CD4-positive, alpha-beta T cell (primary cell): ENCODE results near the gene POLR2L. TPM values are rescaled to one million over a fixed set of nuclear protein-coding genes. Genes with fewer than 3 reads are reported as not detected.

Experiments
- ATAC-seq: fragments of 200-7000 bp; cut with Tn5 transposase; one replicate; pipeline ENCODE4 v1.10.0; 2022; ENCODE audit warnings: mild to moderate bottlenecking; ENCODE audit not compliant: poor library complexity
- CTCF ChIA-PET: fragments of 350-600 bp; sonication (Branson Sonifier 250); formaldehyde crosslinking; loops from one replicate; lab custom pipeline; 2021; ENCODE audit warnings: antibody characterized with exemption, inconsistent platforms; lab: Charles Lee
- POLR2A ChIA-PET: fragments of 350-600 bp; sonication (Branson Sonifier 250); formaldehyde crosslinking; loops from one replicate; lab custom pipeline; 2021; ENCODE audit warnings: antibody characterized with exemption, inconsistent platforms; lab: Charles Lee
- DNase-seq, 14 experiments: peaks; one replicate each; pipeline ENCODE4 v3.0.0-alpha.2; 2013 to 2020; ENCODE audit warnings: mixed read lengths in 2 of 14
- H3K27ac ChIP-seq, 2 donors: one replicate each; pipeline versions ENCODE4 v1.5.1 to v1.7.0; 2013; ENCODE audit warnings: low read length in 2 of 2, low read depth in 1 of 2, mild to moderate bottlenecking in 1 of 2
- H3K27me3 ChIP-seq, 2 experiments: 1 replicate in 1 of 2; 2 replicates in 1 of 2; pipeline versions ENCODE4 v1.6.1 to v1.7.0; 2013; ENCODE audit warnings: low read length in 2 of 2, control low read depth in 1 of 2, mild to moderate bottlenecking in 1 of 2, moderate library complexity in 1 of 2; ENCODE audit not compliant: insufficient read depth in 2 of 2, control insufficient read depth in 1 of 2
- H3K36me3 ChIP-seq: one replicate; pipeline ENCODE4 v1.6.1; 2013; ENCODE audit warnings: low read length, control low read depth; ENCODE audit not compliant: insufficient read depth
- H3K4me1 ChIP-seq: one replicate; pipeline ENCODE4 v1.6.1; 2013; ENCODE audit warnings: low read length, control low read depth; ENCODE audit not compliant: insufficient read depth
- H3K4me3 ChIP-seq: one replicate; pipeline ENCODE4 v1.5.1; 2013; ENCODE audit warnings: mild to moderate bottlenecking, low read length, moderate library complexity
- H3K9me3 ChIP-seq, 2 experiments: 1 replicate in 1 of 2; 2 replicates in 1 of 2; pipeline versions ENCODE4 v1.6.1 to v1.7.0; 2013; ENCODE audit warnings: low read length in 2 of 2, mild to moderate bottlenecking in 2 of 2, control low read depth in 1 of 2, moderate library complexity in 1 of 2; ENCODE audit not compliant: control insufficient read depth in 1 of 2, insufficient read depth in 1 of 2
- H3K27ac Mint-ChIP-seq: one replicate; pipeline ENCODE4 v1.8.0; 2020; ENCODE audit warnings: mixed read lengths
- H3K27me3 Mint-ChIP-seq: one replicate; pipeline ENCODE4 v1.8.0; 2021; ENCODE audit warnings: mixed read lengths
- H3K36me3 Mint-ChIP-seq: one replicate; pipeline ENCODE4 v1.8.0; 2021; ENCODE audit warnings: low read depth, mixed read lengths
- H3K4me1 Mint-ChIP-seq: one replicate; pipeline ENCODE4 v1.8.0; 2021; ENCODE audit warnings: low read depth, mixed read lengths
- H3K4me3 Mint-ChIP-seq: one replicate; pipeline ENCODE4 v1.8.0; 2020; ENCODE audit warnings: mild to moderate bottlenecking, mixed read lengths
- H3K9me3 Mint-ChIP-seq: one replicate; pipeline ENCODE4 v1.8.0; 2020; ENCODE audit warnings: mixed read lengths
- intact Hi-C, 2 experiments: fragments of 100-400 bp; cut with DNase I in 1 of 2; cut with micrococcal nuclease in 1 of 2; formaldehyde crosslinking; loops; one replicate each; pipeline versions ENCODE4 v1.15.1 to v1.9.0; 2023 to 2025; cut with DNase I, micrococcal nuclease
- total RNA-seq, 174 experiments: library from RNA in 2 of 174; stranded (reverse) in 2 of 174; gene quantifications; one replicate each; pipeline ENCODE4 v1.2.3 and lab custom pipeline; 2021 to 2026
- TF ChIP-seq, protein P1 (sequence below): fragments of 200-600 bp; IDR thresholded peaks from one replicate; pipeline ENCODE4 v1.8.0; 2022; ENCODE audit warnings: antibody characterized with exemption, mild to moderate bottlenecking

Gene POLR2L
- total RNA-seq, 2 experiments from 2014 or later, result 19.6 to 19.8 TPM

- H3K27me3 Mint-ChIP-seq, result no peaks in the 10 kb centered on the region
- H3K4me1 Mint-ChIP-seq, result peaks cover 11% of the 10 kb centered on the region
- TF ChIP-seq, protein P1, sequence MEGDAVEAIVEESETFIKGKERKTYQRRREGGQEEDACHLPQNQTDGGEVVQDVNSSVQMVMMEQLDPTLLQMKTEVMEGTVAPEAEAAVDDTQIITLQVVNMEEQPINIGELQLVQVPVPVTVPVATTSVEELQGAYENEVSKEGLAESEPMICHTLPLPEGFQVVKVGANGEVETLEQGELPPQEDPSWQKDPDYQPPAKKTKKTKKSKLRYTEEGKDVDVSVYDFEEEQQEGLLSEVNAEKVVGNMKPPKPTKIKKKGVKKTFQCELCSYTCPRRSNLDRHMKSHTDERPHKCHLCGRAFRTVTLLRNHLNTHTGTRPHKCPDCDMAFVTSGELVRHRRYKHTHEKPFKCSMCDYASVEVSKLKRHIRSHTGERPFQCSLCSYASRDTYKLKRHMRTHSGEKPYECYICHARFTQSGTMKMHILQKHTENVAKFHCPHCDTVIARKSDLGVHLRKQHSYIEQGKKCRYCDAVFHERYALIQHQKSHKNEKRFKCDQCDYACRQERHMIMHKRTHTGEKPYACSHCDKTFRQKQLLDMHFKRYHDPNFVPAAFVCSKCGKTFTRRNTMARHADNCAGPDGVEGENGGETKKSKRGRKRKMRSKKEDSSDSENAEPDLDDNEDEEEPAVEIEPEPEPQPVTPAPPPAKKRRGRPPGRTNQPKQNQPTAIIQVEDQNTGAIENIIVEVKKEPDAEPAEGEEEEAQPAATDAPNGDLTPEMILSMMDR, result peak; percentile 21
- ChIA-PET CTCF (interaction anchor here (1.1 to 2.0 kb wide), 3 partner anchors 8 to 29 kb away, joined by 4 to 7 read pairs (median 4); no protein-coding TSS in a partner anchor), POLR2A (interaction anchor here (0.6 to 6.1 kb wide), 24 partner anchors 8 to 612 kb away, joined by 3 to 115 read pairs (median 6); partner anchors contain the start of genes BET1L, CD151, CRACR2B and DEAF1)
- peak overlapping the region; percentile 97 for H3K4me3 Mint-ChIP-seq
- peak; percentile 71 for ATAC-seq
- intact Hi-C loops, result loop anchor here (1.0 kb wide), 1 partner anchor 10 kb away; the partner anchor contains the start of gene RPLP2 (in 2 of the 2)
- H3K27ac Mint-ChIP-seq, result peak overlapping the region; percentile 92
- peaks cover 25% of the 10 kb centered on the region for H3K36me3 Mint-ChIP-seq
- H3K9me3 Mint-ChIP-seq, result no peaks in the 10 kb centered on the region
- H3K36me3 ChIP-seq, result peaks cover 27% of the 10 kb centered on the region
- peak overlapping the region; percentile 62 to 88 for H3K27ac ChIP-seq
- peak overlapping the region; percentile 74 for H3K4me3 ChIP-seq
- H3K4me1 ChIP-seq, result peaks cover 34% of the 10 kb centered on the region
- H3K9me3 ChIP-seq, result no peaks in the 10 kb centered on the region
- H3K27me3 ChIP-seq, result no peaks in the 10 kb centered on the region
- peak; percentile 83 to 96 (median 92) for DNase-seq
Measured at GRCh38 chr11:819129-819931, 23.0 kb downstream of the POLR2L start.

DNA sequence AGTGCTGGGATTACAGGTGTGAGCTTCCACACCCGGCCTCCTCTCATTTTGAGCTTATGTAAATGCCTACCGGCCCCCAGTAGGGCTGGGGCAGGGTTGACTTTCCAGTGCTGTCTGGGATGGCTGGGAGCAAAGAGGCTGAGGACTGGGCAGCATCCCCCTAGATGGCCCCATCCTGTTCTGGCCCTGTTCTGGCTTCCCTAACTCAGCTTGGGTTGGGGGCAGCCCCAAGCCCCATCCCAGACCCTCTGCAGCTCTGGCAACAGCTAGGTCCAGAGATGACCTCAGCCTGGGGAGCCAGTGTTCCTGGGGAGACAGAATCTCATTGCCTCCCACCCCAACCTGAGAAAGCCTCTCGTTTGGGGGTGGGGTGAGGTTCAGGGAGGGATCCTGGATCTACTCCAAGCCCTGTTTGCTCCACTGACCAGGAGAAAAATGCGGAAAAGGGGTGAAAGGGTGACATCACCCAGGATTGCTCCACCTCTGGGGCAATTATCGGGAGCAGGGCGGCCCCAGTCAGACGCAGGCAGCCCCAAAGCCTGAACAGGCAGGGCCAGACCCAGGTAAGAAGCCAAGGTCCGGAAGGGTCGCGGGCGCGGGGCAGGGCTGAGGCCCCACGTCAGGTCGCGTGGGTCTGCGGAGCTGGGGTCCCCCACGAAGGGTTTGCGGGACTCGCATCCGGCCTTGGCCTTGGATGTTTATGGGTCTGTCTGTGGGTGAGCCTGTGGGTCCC lies 23.8 kb downstream of the POLR2L start, which contains the start of gene PNPLA2:
PNPLA2 (plus strand) TSS at position 519 of the 733 bp plus-strand sequence. CDS start 805 bp downstream, outside the sequence.
- H3K4me3 Mint-ChIP-seq, result peak within 1 kb of the TSS; percentile 97
- Histone ChIP-seq H3K36me3 (peaks cover 26% of the 10 kb centered on the region), H3K27ac (peak within 1 kb of the TSS; percentile 62 to 88), H3K27me3 (no peaks in the 10 kb centered on the region), H3K9me3 (no peaks in the 10 kb centered on the region), H3K4me3 (peak within 1 kb of the TSS; percentile 74), H3K4me1 (peaks cover 34% of the 10 kb centered on the region)
- POLR2A ChIA-PET, result interaction anchor here (0.6 to 6.1 kb wide), 21 partner anchors 7 to 611 kb away, joined by 3 to 115 read pairs (median 7); partner anchors contain the start of genes BET1L, CD151, CRACR2B and GATD1
- no peak for ATAC-seq
- H3K27me3 Mint-ChIP-seq, result no peaks in the 10 kb centered on the region
- intact Hi-C loops, result loop anchor here (1.0 kb wide), 1 partner anchor 9 kb away; the partner anchor contains the start of gene RPLP2 (in 2 of the 2)
- no peak for DNase-seq
- CTCF ChIA-PET, result interaction anchor here (1.1 to 2.0 kb wide), 3 partner anchors 8 to 30 kb away, joined by 4 to 7 read pairs (median 4); no protein-coding TSS in a partner anchor
- peaks cover 11% of the 10 kb centered on the region for H3K4me1 Mint-ChIP-seq
- peaks cover 25% of the 10 kb centered on the region for H3K36me3 Mint-ChIP-seq
- peak within 1 kb of the TSS; percentile 92 for H3K27ac Mint-ChIP-seq
- H3K9me3 Mint-ChIP-seq, result no peaks in the 10 kb centered on the region
- TF ChIP-seq, protein P1, result no peak

DNA sequence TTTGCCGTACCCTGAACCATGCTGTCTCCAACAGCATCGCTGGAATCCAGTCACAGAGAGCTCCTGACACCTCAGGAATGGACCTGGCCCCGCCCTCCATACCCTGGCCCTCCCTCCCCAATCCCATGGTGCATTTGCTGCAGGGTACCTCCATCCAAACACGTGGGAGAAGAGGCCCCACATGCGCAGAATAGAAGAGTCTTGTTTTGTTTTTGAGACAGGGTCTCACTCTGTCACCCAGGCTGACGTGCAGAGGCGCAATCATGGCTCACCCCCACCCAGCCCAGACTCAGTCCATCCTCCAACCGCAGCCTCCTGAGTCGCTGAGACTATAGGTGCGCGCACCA lies 25.9 kb downstream of the POLR2L start:
- Mint-ChIP-seq H3K4me3 (peak overlapping the region; percentile 15), H3K36me3 (peaks cover 27% of the 10 kb centered on the region), H3K9me3 (no peaks in the 10 kb centered on the region), H3K27ac (no peak overlapping the region), H3K27me3 (no peaks in the 10 kb centered on the region), H3K4me1 (peaks cover 14% of the 10 kb centered on the region)
- ChIA-PET CTCF (no interaction called here), POLR2A (interaction anchor here (1.0 kb wide), 1 partner anchor 9 kb away, joined by 3 read pairs; no protein-coding TSS in a partner anchor)
- H3K4me3 ChIP-seq, result no peak overlapping the region
- TF ChIP-seq, protein P1, result no peak
- peaks cover 32% of the 10 kb centered on the region for H3K36me3 ChIP-seq
- H3K4me1 ChIP-seq, result peaks cover 32% of the 10 kb centered on the region
- no peaks in the 10 kb centered on the region for H3K27me3 ChIP-seq
- DNase-seq (no peak), ATAC-seq (no peak)
- no peaks in the 10 kb centered on the region for H3K9me3 ChIP-seq
- H3K27ac ChIP-seq, result no peak overlapping the region
- intact Hi-C loops, result no loop called here
